Measurements from ENCODE around the gene CRACDL.
"Not testable (repeated sequence)": the region's sequence is repeated elsewhere in the genome, so short reads cannot be mapped to it uniquely, and the experiment has no call there.

CRACDL gene

DNA sequence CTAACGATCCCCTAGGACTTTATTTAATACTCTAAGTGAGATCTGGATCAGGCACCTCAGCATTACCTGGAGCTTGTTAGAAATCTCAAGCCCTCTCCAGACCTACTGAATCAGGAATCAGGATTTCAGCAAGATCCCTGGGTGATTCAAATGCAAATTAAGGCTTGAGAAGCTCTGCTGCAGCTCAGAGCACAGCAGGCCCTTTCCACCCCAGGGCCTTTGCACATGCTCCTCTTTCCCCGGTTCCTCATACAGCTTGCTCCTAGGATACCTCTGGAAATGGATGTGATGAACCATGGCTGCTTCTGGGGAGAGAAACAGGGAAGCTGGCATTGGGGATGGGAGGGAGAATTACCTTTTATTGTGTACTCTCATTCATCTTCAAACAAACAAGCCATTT, 164.8 kb downstream of the CRACDL start:
- no peak for DNase-seq

GRCh38 chr2:98769784-98770183, 166.2 kb downstream of the CRACDL start:
- DNase-seq, result no peak

DNA sequence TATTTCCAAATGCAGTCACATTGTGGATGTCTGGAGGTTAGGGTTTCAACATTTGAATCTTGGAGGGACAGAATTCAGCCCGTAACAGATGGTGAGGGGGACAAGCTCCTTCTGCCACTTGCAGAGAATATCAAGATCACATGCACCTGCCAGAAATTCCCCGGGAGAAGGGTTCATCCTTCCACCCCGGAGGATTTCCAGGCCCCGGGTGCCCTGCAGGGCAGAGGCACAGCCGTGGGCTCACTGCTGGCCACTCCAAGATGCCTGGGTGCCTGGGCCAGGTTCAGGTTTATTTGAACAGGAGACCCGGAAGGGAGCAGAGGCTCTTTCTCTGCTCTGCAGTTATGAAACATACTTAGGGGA, 166.9 kb downstream of the CRACDL start:
- no peak for DNase-seq

GRCh38 chr2:98768384-98769113, 167.5 kb downstream of the CRACDL start:
- DNase-seq, result no peak

DNA sequence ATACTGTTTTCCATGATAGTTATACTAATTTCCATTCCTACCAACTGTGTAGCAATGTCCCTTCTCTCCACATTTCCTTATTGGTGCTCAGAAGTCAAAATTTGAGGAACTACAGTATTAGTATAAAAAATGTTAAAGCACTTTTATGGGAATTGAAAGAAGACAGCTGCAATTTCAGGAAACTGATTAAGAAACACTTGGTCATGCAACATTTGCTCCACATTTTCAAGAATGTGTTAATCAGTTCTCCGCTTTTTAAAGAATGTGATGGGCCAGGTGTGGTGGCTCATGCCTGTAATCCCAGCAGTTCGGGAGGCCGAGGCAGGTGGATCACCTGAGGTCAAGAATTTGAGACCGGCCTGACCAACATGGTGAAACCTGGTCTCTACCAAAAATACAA, 171.5 kb downstream of the CRACDL start:
- no peak for DNase-seq

GRCh38 chr2:98763209-98763951, 172.6 kb downstream of the CRACDL start:
- no peak for DNase-seq

- no peak for DNase-seq
These were observed 174.1 kb downstream of the CRACDL start for GRCh38 chr2:98761909-98762308.

- DNase-seq, result no peak
These were observed 174.7 kb downstream of the CRACDL start for GRCh38 chr2:98761267-98761781.

DNA sequence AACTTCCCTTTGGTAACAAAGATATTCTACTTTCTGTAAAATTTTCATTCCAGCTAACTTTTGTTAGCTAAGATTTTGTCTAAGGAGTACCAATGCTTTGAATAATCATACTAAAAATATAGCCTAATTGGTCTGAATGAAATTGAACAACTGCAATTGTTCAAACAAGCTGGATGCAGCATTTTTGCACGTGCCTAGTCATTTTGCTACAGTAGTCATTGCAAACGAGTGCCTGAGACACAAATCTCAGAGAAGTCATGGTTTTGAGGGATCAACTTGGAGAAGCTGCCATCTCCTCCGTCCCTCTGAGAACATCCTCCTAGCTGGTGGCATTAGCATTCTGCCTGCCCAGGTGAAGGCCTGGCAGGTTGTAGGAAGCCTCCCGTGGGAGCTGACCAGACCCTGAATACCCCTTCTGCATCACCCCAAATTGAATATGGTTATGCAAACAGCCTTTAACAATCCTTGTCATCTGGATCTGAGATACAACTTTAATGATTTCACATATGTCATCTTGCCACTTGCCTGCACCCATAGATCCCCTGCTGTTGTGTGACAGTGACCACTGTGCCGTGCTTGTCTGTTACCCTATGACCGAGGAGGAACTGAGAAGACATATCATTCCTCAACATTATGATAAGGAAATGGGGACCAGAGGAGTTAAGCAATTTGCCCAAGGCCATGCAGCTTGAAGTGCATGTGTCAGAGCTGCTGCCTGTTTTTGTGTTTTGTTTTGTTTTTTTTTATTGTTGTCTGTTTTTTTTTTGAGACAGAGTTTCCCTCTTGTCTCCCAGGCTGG, 176.0 kb downstream of the CRACDL start:
- no peak for DNase-seq

DNA sequence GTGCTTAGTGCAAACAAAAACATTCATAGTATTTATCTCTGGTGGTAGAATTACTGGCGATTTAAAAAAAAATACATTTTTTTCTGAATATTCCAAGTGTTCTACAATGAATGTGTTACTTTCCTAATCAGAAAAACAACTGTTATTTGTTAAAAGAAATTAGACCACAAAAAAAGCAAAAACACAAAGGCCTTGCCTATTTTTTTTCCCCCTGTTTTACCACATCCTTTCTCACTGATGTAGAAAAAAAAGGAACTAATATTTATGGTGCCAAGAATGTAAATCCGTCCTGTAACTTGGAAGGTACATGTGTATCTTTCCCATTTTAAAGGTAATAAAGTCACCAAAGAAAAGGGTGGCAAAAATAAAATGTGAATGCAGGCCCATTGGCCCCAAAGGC, 176.7 kb downstream of the CRACDL start:
- no peak for DNase-seq

GRCh38 chr2:98757904-98758421, 178.1 kb downstream of the CRACDL start:
- peak; percentile 92 for DNase-seq

GRCh38 chr2:98753801-98754200, 182.2 kb downstream of the CRACDL start:
- DNase-seq, result no peak

DNA sequence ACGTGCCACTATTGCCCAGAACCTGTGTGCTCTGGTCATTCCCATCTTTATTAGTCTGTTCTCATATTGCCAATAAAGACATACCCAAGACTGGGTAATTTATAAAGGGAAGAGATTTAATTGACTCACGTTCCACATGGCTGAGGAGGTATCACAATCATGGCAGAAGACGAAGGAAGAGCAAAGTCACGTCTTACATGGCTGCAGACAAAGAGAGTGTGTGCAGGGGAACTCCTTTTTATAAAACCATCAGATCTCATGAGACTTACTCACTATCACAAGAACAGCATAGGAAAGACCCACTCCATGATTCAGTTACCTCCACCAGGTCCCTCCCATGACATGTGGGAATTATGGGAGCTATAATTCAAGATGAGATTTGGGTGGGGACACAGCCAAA, 183.3 kb downstream of the CRACDL start:
- DNase-seq, result not testable (repeated sequence)

- no peak for DNase-seq
These were observed 184.3 kb downstream of the CRACDL start for GRCh38 chr2:98751748-98752147.

- DNase-seq, result no peak
These were observed 185.3 kb downstream of the CRACDL start for GRCh38 chr2:98750593-98751282.

DNA sequence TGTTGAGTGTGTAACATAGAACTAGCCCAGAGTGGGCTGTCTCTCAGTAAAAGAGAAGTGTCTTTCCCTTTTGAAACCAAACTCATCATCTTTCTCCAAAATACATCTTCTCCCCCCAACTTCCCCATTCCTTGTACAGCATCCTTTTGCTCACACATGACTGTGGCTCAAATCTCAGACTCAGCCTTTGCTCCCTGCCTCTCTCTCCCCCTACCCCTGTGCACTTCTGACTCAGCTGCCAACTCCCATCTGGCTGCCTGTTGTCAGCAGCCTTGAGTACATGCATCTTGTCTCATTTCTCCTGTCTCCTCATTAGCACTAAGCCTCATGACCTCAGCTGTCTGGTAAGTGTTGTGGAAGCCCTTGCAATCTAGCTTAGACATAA, 187.0 kb downstream of the CRACDL start:
- DNase-seq, result peak; percentile 12

- DNase-seq, result no peak
These were observed 187.5 kb downstream of the CRACDL start for GRCh38 chr2:98748292-98749065.

DNA sequence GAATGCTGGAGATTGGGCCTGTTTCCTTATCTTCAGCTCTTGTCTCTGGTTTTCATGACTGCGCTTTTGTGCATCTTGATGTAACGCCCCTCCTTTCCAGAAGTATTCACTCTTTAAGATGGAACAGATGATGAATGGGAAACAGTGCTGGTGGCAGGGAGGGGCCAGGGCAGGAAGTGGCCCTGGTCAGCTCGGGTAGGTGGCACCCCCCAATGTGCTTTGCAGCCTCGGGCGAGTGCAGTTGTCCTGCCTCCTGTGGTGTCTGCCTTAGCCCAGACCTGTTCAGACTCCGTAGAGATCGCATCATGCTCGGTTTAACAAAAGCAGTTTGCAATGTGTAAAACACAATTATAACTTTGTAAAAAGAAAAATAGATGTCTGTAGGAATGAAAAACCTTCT, 188.1 kb downstream of the CRACDL start:
- no peak for DNase-seq

GRCh38 chr2:98746426-98746825, 189.6 kb downstream of the CRACDL start:
- DNase-seq, result no peak

DNA sequence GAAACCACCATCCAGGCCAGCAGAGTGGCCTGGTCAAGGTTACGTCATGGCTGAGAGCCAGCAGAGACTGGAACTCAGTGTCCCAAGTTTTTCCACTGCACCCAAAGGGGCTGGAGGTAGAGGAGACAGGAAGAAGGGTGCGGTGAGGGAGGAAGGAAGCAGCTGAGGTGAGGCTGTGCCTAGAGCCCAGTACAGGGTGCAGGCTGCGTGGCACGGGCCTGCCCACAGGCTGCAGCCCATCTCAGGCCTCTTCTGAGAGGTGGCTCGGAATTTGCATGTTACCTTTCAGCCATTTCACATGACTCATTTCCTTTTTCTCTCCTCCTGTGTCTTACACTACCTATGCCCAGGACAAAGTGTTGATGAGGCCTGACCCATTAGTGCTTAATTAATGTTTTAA, 191.4 kb downstream of the CRACDL start:
- no peak for DNase-seq
